Islet of Langerhans (tissue), 1 donor: ENCODE data around the gene EPHB4.
"Not testable (repeated sequence)": the region's sequence is repeated elsewhere in the genome, so short reads cannot be mapped to it uniquely, and the experiment has no call there.

Experiments
- FAIRE-seq: peaks from one replicate; lab custom pipeline; 2011; peaks lifted over from hg19 to GRCh38; lab: Jason Lieb, UNC

EPHB4 gene

GRCh38 chr7:100819586-100819985 lies 7.7 kb downstream of the EPHB4 start:
- no peak for FAIRE-seq

GRCh38 chr7:100818825-100819224 lies 8.5 kb downstream of the EPHB4 start:
- FAIRE-seq = no peak

DNA sequence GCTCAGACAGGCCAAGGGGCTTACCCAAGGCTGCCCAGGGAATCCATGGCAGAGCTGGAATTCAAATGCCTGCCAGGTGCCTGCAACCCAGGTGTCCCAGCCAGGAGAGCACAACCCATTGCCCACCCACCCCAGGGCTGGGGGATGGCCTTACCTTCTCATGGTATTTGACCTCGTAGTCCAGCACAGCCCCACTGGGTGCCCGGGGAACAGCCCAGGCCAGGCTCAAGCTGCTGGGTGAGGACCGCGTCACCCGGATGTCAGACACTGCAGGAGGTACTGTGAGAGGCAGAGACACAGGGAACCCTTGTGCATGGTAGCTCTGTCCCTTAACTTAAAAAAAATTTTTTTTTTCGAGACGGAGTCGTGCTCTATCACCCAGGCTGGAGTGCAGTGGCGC lies 9.0 kb downstream of the EPHB4 start:
- FAIRE-seq = no peak

GRCh38 chr7:100817097-100817496 lies 10.2 kb downstream of the EPHB4 start:
- no peak for FAIRE-seq

DNA sequence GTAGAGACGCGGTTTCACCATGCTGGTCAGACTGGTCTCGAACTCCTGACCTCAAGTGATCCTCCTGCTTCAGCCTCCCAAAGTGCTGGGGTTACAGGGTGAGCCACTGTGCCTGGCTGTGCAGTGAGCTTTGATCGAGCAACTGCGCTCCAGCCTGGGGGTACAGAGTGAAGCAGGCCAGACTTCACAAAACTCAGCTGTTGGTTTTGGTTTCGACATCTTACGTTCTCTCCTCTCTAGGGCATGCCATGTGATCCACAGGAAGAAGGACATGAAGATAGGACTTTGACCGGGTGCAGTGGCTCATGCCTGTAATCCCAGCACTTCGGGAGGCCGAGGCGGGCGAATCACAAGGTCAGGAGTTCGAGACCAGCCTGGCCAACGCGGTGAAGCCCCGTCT lies 10.8 kb downstream of the EPHB4 start:
- not testable (repeated sequence) for FAIRE-seq

DNA sequence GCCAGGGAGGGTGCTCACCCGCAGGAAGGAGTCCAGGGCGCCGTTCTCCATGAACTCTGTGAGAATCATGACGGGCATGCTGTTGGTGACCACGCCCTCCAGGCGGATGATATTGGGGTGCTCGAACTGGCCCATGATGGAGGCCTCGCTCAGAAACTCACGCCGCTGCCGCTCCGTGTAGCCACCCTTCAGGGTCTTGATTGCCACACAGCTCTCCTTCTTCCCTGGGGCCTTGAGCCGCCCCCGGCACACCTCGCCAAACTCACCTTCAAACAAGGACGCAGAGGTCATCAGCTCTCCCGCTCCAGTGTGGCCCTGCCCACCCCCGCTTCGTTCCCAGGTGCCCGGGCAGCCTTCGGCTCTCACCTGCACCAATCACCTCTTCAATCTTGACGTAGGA lies 14.6 kb downstream of the EPHB4 start:
- no peak for FAIRE-seq

DNA sequence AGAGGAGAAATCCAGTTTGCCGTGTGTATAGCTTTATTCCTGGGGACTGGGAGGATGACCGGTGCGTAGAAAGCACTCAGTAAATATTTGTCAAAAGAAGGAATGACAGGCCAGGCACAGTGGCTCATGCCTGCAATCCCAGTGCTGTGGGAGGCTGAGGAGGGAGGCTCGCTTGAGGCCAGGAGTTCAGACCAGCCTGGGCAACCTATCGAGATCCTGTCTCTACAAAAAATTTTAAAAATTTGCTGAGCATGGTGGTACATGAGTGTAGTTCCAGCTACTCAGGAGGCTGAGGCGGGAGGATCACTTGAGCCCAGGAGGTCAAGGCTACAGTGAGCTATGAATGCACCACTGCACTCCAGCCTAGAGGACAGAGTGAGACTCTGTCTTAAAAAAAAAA lies 15.8 kb downstream of the EPHB4 start:
- FAIRE-seq = no peak

GRCh38 chr7:100808354-100808875 lies 18.9 kb downstream of the EPHB4 start:
- no peak for FAIRE-seq

DNA sequence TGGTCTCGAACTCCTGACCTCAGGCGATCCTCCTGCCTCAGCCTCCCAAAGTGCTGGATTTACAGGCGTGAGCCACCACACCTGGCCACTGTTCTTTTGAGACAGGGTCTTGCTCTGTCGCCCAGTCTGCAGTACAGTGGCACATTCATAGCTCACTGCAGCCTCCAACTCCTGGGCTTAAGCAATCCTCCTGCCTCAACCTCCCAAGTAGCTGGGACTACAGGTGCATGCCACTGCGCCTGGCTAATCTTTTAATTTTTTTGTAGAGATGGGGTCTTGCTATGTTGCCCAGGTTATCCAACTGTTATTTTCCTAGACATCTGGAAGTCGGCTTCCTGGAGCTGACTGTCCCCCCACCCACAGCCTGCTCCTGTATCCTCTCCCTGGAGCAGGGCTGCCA lies 20.4 kb downstream of the EPHB4 start:
- not testable (repeated sequence) for FAIRE-seq

GRCh38 chr7:100806276-100806675 lies 21.0 kb downstream of the EPHB4 start:
- no peak for FAIRE-seq

GRCh38 chr7:100804681-100805431 lies 22.5 kb downstream of the EPHB4 start:
- no peak for FAIRE-seq

DNA sequence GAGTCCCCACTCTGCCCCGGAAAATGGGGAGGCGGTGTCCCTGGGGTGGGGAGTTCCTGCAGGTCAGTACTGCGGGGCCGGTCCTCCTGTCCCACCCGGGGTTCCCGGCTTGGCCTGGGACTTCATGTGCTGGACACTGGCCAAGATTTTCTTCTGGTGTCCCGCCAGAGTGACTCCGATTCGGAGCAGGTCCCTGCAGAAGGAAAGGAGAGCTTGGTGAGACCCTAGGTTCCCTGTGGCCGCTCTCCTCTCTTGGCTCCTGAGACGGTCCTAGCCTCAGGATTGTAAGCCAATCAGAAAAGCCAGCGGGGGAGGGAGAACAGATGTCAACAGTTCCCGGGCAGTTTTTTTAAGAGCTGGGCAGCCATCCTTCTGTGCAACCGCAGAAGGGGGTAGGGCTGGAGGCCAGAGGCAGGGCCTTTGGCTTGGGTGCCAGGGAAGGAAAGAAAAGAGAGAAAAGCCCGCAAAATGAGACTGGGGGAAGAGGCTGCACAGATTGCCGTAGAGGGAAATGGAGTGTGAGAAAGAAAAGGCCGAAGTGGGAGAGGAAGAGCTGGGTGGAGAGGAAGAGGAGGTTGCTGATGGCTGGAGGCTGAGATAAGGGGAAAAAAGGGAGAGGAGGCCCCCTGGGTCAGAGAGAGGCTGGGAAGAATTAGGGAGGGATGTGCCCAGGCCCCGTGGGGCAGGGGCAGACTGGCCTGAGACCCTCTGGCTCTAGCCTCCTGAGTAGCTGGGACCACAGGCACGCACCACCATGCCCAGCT lies 23.7 kb downstream of the EPHB4 start:
- FAIRE-seq = no peak

- FAIRE-seq = no peak
Measured at GRCh38 chr7:100802951-100803350, 24.4 kb downstream of the EPHB4 start.

DNA sequence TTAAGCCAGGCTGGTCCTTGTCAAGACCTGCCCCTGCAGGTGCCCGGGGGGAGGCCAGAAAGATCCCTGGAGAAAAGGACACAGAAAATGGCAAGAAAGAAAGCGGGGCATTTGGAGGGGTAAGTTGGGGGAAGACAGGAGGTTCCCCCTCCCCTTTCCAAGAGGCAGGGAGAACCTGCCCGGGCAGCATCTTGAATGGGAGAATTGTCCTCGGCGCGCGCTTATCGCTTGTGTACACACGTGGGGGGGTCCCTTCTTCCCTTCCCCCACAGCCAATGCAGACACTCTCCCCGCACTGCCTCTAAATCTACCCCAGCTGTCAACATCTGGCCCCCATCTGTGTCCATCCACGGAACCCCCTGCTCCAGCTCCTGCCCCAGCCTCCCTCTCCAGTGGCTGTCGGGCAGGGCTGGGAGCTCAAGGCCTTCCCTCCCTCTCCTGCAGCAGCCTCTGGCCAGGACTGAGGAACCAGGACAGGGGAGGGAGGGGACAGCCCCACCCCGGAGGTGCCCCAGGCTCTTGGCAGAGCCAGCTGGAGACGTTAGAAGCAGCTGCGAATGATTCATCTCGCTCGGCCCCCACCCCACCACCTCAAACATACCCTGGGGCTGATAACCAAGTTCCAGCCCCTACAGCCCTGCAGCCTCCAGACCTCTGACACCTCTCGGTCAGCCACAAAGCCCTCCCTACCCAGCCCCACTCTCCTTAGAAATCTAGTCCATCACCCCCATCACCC lies 25.3 kb downstream of the EPHB4 start:
- FAIRE-seq = no peak

DNA sequence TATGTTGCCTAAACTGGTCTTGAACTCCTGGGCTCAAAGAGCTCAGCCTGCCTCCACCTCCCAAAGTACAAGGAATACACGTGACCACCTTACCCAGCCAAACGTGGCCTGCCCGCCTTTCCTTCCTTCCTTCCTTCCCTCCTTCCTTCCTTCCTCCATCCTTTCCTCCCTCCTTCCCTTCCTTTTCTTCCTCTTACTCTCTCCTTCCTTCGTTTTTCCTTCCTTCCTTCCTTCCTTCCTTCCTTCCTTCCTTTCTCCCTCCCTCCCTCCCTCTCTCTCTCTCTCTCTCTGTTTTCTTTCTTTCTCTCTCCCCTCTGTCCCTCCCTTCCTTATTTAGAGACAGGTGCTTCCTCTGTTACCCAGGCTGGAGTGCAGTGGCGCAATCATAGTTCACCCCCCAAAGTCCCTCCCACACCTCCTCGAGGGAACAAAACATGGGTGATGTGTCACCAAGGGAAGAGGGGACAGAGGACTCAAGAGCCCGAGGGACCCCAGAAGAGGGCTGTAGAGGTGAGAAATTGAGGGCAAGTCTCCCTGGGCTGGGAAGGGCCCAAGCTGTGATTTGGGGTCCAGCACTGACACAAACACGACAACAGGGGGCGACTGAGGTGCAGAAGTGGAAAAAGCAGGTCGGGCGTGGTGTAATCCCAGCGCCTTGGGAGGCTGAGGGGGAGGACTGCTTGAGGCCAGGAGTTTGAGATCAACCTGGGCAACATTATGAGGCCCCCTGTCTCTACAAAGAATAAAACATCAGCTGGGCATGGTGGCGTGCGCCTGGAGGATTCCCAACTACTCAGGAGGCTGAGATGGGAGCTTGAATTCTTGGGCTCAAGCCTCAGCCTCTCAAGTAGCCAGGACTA lies 28.1 kb downstream of the EPHB4 start:
- FAIRE-seq = no peak

- FAIRE-seq = no peak
Measured at GRCh38 chr7:100794741-100795140, 32.6 kb downstream of the EPHB4 start.

GRCh38 chr7:100793806-100794660 lies 33.3 kb downstream of the EPHB4 start:
- no peak for FAIRE-seq

DNA sequence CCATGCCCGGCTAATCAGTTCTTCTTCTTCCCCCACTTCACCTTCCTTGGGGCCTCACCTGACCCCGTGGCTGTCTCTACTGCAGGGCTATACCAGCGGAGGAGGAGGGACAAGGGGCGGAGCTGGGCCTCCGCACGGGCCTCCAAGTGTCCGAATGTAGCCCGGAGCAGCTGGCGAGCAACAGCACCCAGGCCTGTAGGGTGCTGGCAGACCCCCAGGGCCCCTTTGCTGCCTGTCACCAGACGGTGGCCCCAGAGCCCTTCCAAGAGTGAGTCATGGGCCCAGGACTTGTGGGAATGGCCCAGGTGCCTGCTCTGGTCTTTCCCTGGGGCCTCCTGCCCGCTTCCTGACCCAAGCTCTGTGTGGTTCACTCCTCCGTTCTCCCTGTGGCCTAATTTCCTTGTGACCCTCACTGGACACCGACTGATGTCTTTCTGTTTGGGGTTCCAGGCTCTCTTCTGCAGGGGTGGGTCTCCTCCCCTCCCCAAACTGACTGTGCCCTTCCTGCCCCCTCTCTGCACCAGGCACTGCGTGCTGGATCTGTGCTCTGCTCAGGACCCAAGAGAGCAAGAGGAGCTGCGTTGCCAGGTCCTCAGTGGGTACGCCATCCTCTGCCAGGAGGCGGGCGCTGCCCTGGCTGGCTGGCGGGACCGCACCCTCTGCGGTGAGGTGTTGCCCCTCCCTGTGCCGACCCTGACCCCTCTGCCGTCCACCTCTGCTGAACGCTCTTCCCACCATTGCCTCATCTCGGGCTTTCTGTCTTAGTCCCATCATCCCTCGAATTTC lies 35.2 kb downstream of the EPHB4 start:
- no peak for FAIRE-seq

DNA sequence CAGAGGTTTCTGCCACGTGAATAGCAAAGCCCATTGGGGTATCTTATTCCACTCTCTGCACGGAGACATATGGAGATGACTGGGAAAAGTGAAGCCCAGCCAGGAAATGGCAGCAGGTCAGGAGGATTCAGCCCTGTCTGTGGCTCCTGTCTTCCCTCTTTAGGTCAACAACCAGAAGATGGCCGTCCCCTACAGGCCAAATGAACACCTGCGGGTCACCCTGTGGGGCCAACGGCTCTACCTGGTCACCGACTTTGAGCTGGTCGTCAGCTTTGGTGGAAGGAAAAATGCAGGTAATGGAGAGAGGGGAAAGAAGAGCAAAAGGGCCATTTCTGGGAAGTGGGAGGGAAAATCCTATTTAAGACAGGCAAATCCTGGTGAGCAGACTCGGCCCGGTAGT lies 38.3 kb downstream of the EPHB4 start:
- no peak for FAIRE-seq

DNA sequence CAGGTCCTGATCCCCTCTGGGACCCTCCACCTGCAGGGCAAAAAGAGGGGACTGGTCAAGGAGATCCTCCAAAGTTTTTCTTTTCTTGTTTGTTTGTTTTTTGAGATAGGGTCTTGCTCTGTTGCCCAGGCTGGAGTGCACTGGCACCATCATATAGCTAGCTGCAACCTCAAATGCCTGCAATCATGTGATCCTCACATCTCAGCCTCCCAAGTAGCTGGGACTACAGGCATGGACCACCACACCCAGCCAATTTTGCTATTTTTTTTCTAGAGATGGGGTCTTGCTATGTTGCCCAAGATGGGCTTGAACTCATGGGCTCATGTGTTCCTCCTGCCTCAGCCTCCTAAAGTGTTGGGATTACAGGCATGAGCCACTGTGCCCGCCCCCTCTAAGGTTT lies 41.0 kb downstream of the EPHB4 start:
- FAIRE-seq = no peak
